ENCODE data around the gene MYO16.

MYO16 gene

GRCh38 chr13:108663710-108664109 is 34.3 kb downstream of the MYO16 start:
- no peak for DNase-seq (ENCODE audit: low read depth, low spot score)

GRCh38 chr13:108667205-108667604 is 37.8 kb downstream of the MYO16 start:
- no peak for DNase-seq (ENCODE audit: low read depth, low spot score)

- DNase-seq (ENCODE audit: low read depth, low spot score), result no peak
Measured at GRCh38 chr13:108669381-108669780, 40.0 kb downstream of the MYO16 start.

- no peak for DNase-seq (ENCODE audit: low read depth, low spot score)
Measured at GRCh38 chr13:108674346-108674745, 44.9 kb downstream of the MYO16 start.

GRCh38 chr13:108674771-108675170 is 45.4 kb downstream of the MYO16 start:
- no peak for DNase-seq (ENCODE audit: low read depth, low spot score)

- DNase-seq (ENCODE audit: low read depth, low spot score), result no peak
Measured at GRCh38 chr13:108676620-108677019, 47.2 kb downstream of the MYO16 start.

GRCh38 chr13:108677806-108678205 is 48.4 kb downstream of the MYO16 start:
- no peak for DNase-seq (ENCODE audit: low read depth, low spot score)

- no peak for DNase-seq (ENCODE audit: low read depth, low spot score)
Measured at GRCh38 chr13:108680011-108680410, 50.6 kb downstream of the MYO16 start.

GRCh38 chr13:108681986-108682575 is 52.7 kb downstream of the MYO16 start:
- no peak for DNase-seq (ENCODE audit: low read depth, low spot score)

- DNase-seq (ENCODE audit: low read depth, low spot score), result no peak
Measured at GRCh38 chr13:108682714-108683113, 53.3 kb downstream of the MYO16 start.

GRCh38 chr13:108686027-108686426 is 56.6 kb downstream of the MYO16 start:
- DNase-seq (ENCODE audit: low read depth, low spot score), result no peak

- DNase-seq (ENCODE audit: low read depth, low spot score), result no peak
Measured at GRCh38 chr13:108690726-108691125, 61.3 kb downstream of the MYO16 start.

GRCh38 chr13:108700422-108701170 is 71.2 kb downstream of the MYO16 start:
- no peak for DNase-seq (ENCODE audit: low read depth, low spot score)

- no peak for DNase-seq (ENCODE audit: low read depth, low spot score)
Measured at GRCh38 chr13:108702171-108702570, 72.8 kb downstream of the MYO16 start.

GRCh38 chr13:108705031-108705430 is 75.6 kb downstream of the MYO16 start:
- no peak for DNase-seq (ENCODE audit: low read depth, low spot score)

GRCh38 chr13:108707584-108707983 is 78.2 kb downstream of the MYO16 start:
- no peak for DNase-seq (ENCODE audit: low read depth, low spot score)

- no peak for DNase-seq (ENCODE audit: low read depth, low spot score)
Measured at GRCh38 chr13:108708921-108709320, 79.5 kb downstream of the MYO16 start.

GRCh38 chr13:108711386-108711785 is 82.0 kb downstream of the MYO16 start:
- no peak for DNase-seq (ENCODE audit: low read depth, low spot score)

GRCh38 chr13:108725471-108725870 is 96.1 kb downstream of the MYO16 start:
- no peak for DNase-seq (ENCODE audit: low read depth, low spot score)

GRCh38 chr13:108728370-108728769 is 99.0 kb downstream of the MYO16 start:
- DNase-seq (ENCODE audit: low read depth, low spot score), result no peak

GRCh38 chr13:108733022-108733560 is 103.7 kb downstream of the MYO16 start:
- DNase-seq (ENCODE audit: low read depth, low spot score), result no peak

GRCh38 chr13:108734676-108735075 is 105.3 kb downstream of the MYO16 start:
- DNase-seq (ENCODE audit: low read depth, low spot score), result no peak

- DNase-seq (ENCODE audit: low read depth, low spot score), result no peak
Measured at GRCh38 chr13:108741930-108742329, 112.5 kb downstream of the MYO16 start.
